K562 (cell line): ENCODE measurements around the gene MYO1H. TPM values are rescaled to one million over a fixed set of nuclear protein-coding genes. Genes with fewer than 3 reads are reported as not detected.

ENCODE experiments used
- ATAC-seq: fragments of 200-7000 bp; cut with Tn5 transposase; 3 replicates; pipeline ENCODE4 v1.9.1; 2020; ENCODE audit warnings: moderate library complexity
- BruUV-seq: library from RNA; stranded (reverse); fragments of 400-500 nt; replicated peaks from 2 replicates; lab custom pipeline; 2021; lab: Mats Ljungman, UMichigan
- CTCF ChIA-PET: fragments of 300-600 bp; formaldehyde crosslinking; extraction: SDS; loops from one replicate; lab custom pipeline; 2021; ENCODE audit warnings: low intra/inter-chr PET ratio; lab: Yijun Ruan, JAX
- POLR2A ChIA-PET: fragments of 300-600, 350-650 bp; sonication (Branson Sonifier 250); formaldehyde crosslinking; extraction: SDS; loops from one replicate; lab custom pipeline; 2021; ENCODE audit warnings: antibody characterized with exemption, inconsistent platforms; lab: Yijun Ruan, JAX
- DNase-seq, 4 experiments: peaks; one replicate each; pipeline versions ENCODE4 v3.0.0 to v3.0.0-alpha.2; 2011 to 2018; ENCODE audit warnings: low spot score in 3 of 4, mixed read lengths in 3 of 4; ENCODE audit errors: extremely low read depth in 1 of 4
- FAIRE-seq: peaks from 2 replicates; lab custom pipeline; 2011; peaks lifted over from hg19 to GRCh38; lab: Jason Lieb, UNC
- H2AFZ ChIP-seq: 2 replicates; pipeline ENCODE4 v1.6.0; 2011; ENCODE audit warnings: low read depth, low read length, control low read depth, inconsistent platforms
- H3K27ac ChIP-seq: fragments of 200-600 bp; 3 replicates; pipeline ENCODE4 v1.8.0; 2011; ENCODE audit warnings: low read depth, mild to moderate bottlenecking, control low read depth, inconsistent platforms, low read length, moderate library complexity, mixed read lengths; ENCODE audit errors: extremely low read depth
- H3K27me3 ChIP-seq, 2 experiments: fragments of 300-600 bp in 1 of 2; 2 replicates in 1 of 2; 3 replicates in 1 of 2; pipeline versions ENCODE4 v1.6.0 to v1.8.0; 2011; ENCODE audit warnings: inconsistent platforms in 2 of 2, low read length in 2 of 2, mild to moderate bottlenecking in 1 of 2, mixed read lengths in 1 of 2, moderate library complexity in 1 of 2; ENCODE audit not compliant: control insufficient read depth in 2 of 2, insufficient read depth in 2 of 2
- H3K36me3 ChIP-seq: fragments of 300-600 bp; 3 replicates; pipeline ENCODE4 v1.8.0; 2011; ENCODE audit warnings: mild to moderate bottlenecking, low read length, inconsistent platforms; ENCODE audit not compliant: control insufficient read depth, insufficient read depth
- H3K4me1 ChIP-seq, 2 experiments: fragments of 200-600 bp in 1 of 2; replicated peaks in 1 of 2; 2 replicates in 1 of 2; 3 replicates in 1 of 2; pipeline versions ENCODE4 v1.5.1 to v1.8.0; 2011; ENCODE audit warnings: inconsistent platforms in 2 of 2, low read length in 2 of 2, mild to moderate bottlenecking in 1 of 2, mixed read lengths in 1 of 2, moderate library complexity in 1 of 2; ENCODE audit not compliant: control insufficient read depth in 2 of 2, insufficient read depth in 2 of 2
- H3K4me2 ChIP-seq: 2 replicates; pipeline ENCODE4 v1.6.1; 2011; ENCODE audit warnings: low read length, control low read depth, inconsistent platforms, mixed read lengths; ENCODE audit not compliant: insufficient read depth
- H3K4me3 ChIP-seq: fragments of 200-600 bp; sonication (generic), shearing (Covaris generic); 2 replicates; pipeline ENCODE4 v1.5.1; 2016; ENCODE audit warnings: control low read depth, inconsistent platforms
- H3K79me2 ChIP-seq: fragments of 200-600 bp; 3 replicates; pipeline ENCODE4 v1.8.0; 2011; ENCODE audit warnings: low read length, inconsistent platforms; ENCODE audit not compliant: control insufficient read depth, insufficient read depth
- H3K9ac ChIP-seq, 2 experiments: 2 replicates each; pipeline versions ENCODE4 v1.6.0 to v1.6.1; 2011; ENCODE audit warnings: low read depth in 2 of 2, low read length in 2 of 2, control low read depth in 1 of 2, inconsistent platforms in 1 of 2, mild to moderate bottlenecking in 1 of 2, mixed read lengths in 1 of 2; ENCODE audit not compliant: insufficient read depth in 1 of 2
- H3K9me1 ChIP-seq: one replicate; pipeline ENCODE4 v1.6.0; 2011; ENCODE audit warnings: inconsistent platforms, mild to moderate bottlenecking, low read length, moderate library complexity; ENCODE audit not compliant: control insufficient read depth, insufficient read depth
- H3K9me3 ChIP-seq: replicated peaks from 2 replicates; pipeline ENCODE4 v1.5.1; 2011; ENCODE audit warnings: low read depth, low read length, inconsistent platforms; ENCODE audit not compliant: control insufficient read depth, insufficient read depth
- H4K20me1 ChIP-seq: replicated peaks from 2 replicates; pipeline ENCODE4 v1.6.1; 2011; ENCODE audit warnings: low read length, inconsistent platforms, mixed read lengths; ENCODE audit not compliant: control insufficient read depth, insufficient read depth
- ADNP ChIP-seq: fragments of 200-800 bp; sonication (Bioruptor generic); IDR thresholded peaks from 2 replicates; pipeline ENCODE4 v1.6.1; 2016; ENCODE audit warnings: missing genetic modification characterization, missing compliant biosample characterization
- ARNT ChIP-seq, 2 experiments: fragments of 450-650 bp; IDR thresholded peaks; 2 replicates each; pipeline ENCODE4 v1.6.1; 2016; ENCODE audit warnings: mild to moderate bottlenecking in 1 of 2
- BCOR ChIP-seq: fragments of 450-650 bp; IDR thresholded peaks from 2 replicates; pipeline ENCODE4 v1.6.1; 2016
- BHLHE40 ChIP-seq: IDR thresholded peaks from 2 replicates; pipeline ENCODE4 v1.6.1; 2011; ENCODE audit warnings: low read length, improper control_type of control experiment
- BRD9 ChIP-seq: fragments of 450-650 bp; IDR thresholded peaks from 2 replicates; pipeline ENCODE4 v1.6.1; 2018; ENCODE audit warnings: low read depth; ENCODE audit not compliant: partially characterized antibody
- ELF2 ChIP-seq: fragments of 250-450 bp; sonication (Bioruptor Pico); IDR thresholded peaks from 2 replicates; pipeline ENCODE4 v1.5.0; 2021; ENCODE audit warnings: mild to moderate bottlenecking
- ETV1 ChIP-seq: fragments of 450-650 bp; conservative IDR thresholded peaks from 2 replicates; pipeline ENCODE4 v1.6.1; 2016; ENCODE audit warnings: missing genetic modification characterization, control low read depth, low read depth, missing compliant biosample characterization
- HSF4 ChIP-seq: fragments of 250-450 bp; sonication (Bioruptor Pico); IDR thresholded peaks from 2 replicates; pipeline ENCODE4 v2.1.2; 2022; ENCODE audit warnings: mild to moderate bottlenecking, moderate library complexity, borderline replicate concordance
- RBM25 ChIP-seq: fragments of 200-400 bp; formaldehyde crosslinking; IDR thresholded peaks from 2 replicates; pipeline ENCODE4 v1.6.1; 2018; ENCODE audit warnings: low read length, low read depth, moderate library complexity; ENCODE audit not compliant: severe bottlenecking
- RFX5 ChIP-seq: IDR thresholded peaks from 2 replicates; pipeline ENCODE4 v1.6.1; 2011; ENCODE audit warnings: low read depth, mild to moderate bottlenecking, improper control_type of control experiment, low read length
- TEAD2 ChIP-seq: fragments of 450-650 bp; IDR thresholded peaks from 2 replicates; pipeline ENCODE4 v1.6.1; 2016; ENCODE audit warnings: missing genetic modification characterization, control low read depth, missing compliant biosample characterization
- TEAD4 ChIP-seq, 2 experiments: sonication (generic) in 1 of 2; formaldehyde crosslinking in 1 of 2; IDR thresholded peaks; 2 replicates each; pipeline versions ENCODE4 v1.6.1 to v1.8.0; 2012 to 2022; ENCODE audit warnings: borderline replicate concordance in 1 of 2, inconsistent platforms in 1 of 2, low read length in 1 of 2, mild to moderate bottlenecking in 1 of 2, missing genetic modification reagents in 1 of 2
- ZFP36 ChIP-seq: fragments of 150-350 bp; IDR thresholded peaks from 2 replicates; pipeline ENCODE4 v1.6.1; 2018; ENCODE audit warnings: low read length, low read depth; ENCODE audit not compliant: partially characterized antibody
- ZNF134 ChIP-seq: fragments of 250-450 bp; sonication (Bioruptor Pico); conservative IDR thresholded peaks from 2 replicates; pipeline ENCODE4 v1.4.0; 2020
- WGBS: fragments of 100-300 bp; shearing (Covaris generic); methylation state at CpG from one replicate; pipeline ENCODE4 v1.1.6; 2016; ENCODE audit warnings: low coverage, mixed read lengths; ENCODE audit not compliant: insufficient coverage; ENCODE audit errors: missing lambda C conversion rate; 5-methylcytosine and 5-hydroxymethylcytosine counted together
- in situ Hi-C: fragments of 300-500 bp; cut with MboI; formaldehyde crosslinking; loops from 4 replicates; pipeline ENCODE4 v1.15.0; 2018; ENCODE audit warnings: inconsistent platforms, mixed read lengths
- intact Hi-C: fragments of 100-400 bp; cut with micrococcal nuclease; formaldehyde crosslinking; loops from 2 replicates; pipeline ENCODE4 v1.14.2; 2022
- polyA plus RNA-seq, 8 experiments: library from polyadenylated mRNA; depleted of rRNA in 4 of 8; stranded (reverse) in 5 of 8; unstranded in 3 of 8; fragments of >200 nt; fragmentation: Nextera tagmentation in 2 of 8; fragmentation: Illumina TruSeq in 1 of 8; extraction: Ambion mirVana in 2 of 8; extraction: Trizol in 1 of 8; gene quantifications; 2 replicates each; pipeline versions ENCODE4 v1.2.1 to v1.2.3, GENCODE V29; 2011 to 2014; ENCODE audit warnings: inconsistent platforms in 1 of 8, missing spikeins in 1 of 8
- total RNA-seq, 7 experiments: library from RNA; depleted of rRNA in 6 of 7; stranded (reverse); fragments of >200 nt in 6 of 7; fragmentation: Illumina TruSeq in 2 of 7; extraction: Trizol in 2 of 7; gene quantifications; 2 replicates each; pipeline versions ENCODE4 v1.2.1 to v1.2.3, GENCODE V29; 2011 to 2021; ENCODE audit warnings: low replicate concordance in 1 of 7
- TF ChIP-seq, protein P1 (sequence below), 2 experiments: IDR thresholded peaks; 2 replicates each; pipeline ENCODE4 v1.6.1; 2011; ENCODE audit warnings: borderline replicate concordance in 1 of 2, control low read depth in 1 of 2, low read depth in 1 of 2, low read length in 1 of 2, mild to moderate bottlenecking in 1 of 2, mixed read lengths in 1 of 2, moderate library complexity in 1 of 2; ENCODE audit not compliant: insufficient read depth in 1 of 2, insufficient read length in 1 of 2, poor library complexity in 1 of 2, severe bottlenecking in 1 of 2; ENCODE audit errors: extremely low read depth in 1 of 2

Gene MYO1H
- total and polyA plus RNA-seq, 9 of the 15 experiments (the other 6 are each of a cell fraction or from before 2014, with no cell fraction given): not detected

DNA sequence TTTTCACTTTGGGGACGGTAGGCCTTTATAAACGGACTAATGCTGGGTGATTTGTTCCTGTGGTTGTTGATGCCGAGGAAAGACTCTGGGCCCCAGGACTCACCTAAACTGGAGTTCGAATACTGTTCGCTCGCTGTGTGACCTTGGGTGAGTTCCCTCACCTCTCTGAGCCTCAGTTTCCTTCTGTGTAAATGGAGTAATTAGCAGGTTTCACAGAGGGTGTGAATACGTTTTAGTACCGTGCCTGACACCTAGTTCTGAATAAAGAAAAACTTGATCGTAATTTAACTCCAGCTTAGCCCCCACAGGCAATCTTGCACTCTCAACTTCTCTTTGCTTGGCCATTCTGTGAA lies 130.2 kb downstream of the MYO1H start:
- 0% methylated on average over 9 of the region's 9 CpGs for WGBS
- in situ Hi-C loops: no loop called here
- intact Hi-C loops: loop anchor here (5.0 kb wide), 1 partner anchor 46 kb away; no protein-coding TSS in a partner anchor

DNA sequence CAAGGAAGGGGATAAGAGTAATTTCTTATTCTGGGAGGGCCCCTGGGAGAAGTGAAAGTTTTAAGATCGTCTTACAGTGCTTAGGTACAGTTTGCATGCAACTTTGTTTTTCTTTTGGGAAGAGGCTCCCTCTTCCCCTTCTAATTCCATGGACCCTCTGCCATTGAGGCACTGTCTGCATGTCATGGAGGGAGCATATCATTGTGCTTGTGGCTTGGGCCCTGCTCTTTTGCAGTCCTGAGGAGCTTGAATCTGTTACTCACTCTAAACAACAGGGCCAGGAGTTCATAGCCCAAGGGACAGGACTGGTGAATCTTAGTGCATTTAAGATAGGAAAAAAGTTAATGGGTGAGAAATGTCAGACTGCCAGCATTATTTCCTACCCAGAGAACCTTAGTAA lies 132.1 kb downstream of the MYO1H start:
- Histone ChIP-seq H3K36me3 (peaks cover 13% of the 10 kb centered on the region; the same call in 2 of the 3 replicates), H4K20me1 (0 out of 2 replicates have a peak, but pooled peaks cover 7% of the 10 kb centered on the region), H3K9ac (no peak overlapping the region), H2AFZ (no peak overlapping the region), H3K9me1 (no peaks in the 10 kb centered on the region), H3K27me3 (no peaks in the 10 kb centered on the region), H3K79me2 (peaks cover 42% of the 10 kb centered on the region), H3K27ac (no peak overlapping the region)
- FAIRE-seq: no peak
- CTCF ChIA-PET: no interaction called here
- no peak for DNase-seq
- in situ Hi-C loops (no loop called here), intact Hi-C loops (loop anchor here (5.0 kb wide), 1 partner anchor 47 kb away; no protein-coding TSS in a partner anchor)
- no peak for ATAC-seq
- TF ChIP-seq HSF4 (CRISPR knock-in tag) (no peak), ELF2 (CRISPR knock-in tag) (no peak), ZNF134 (CRISPR knock-in tag) (no peak), TEAD2 (tag) (no peak), ARNT (IDR thresholded peaks at IDR 0.05) (no peak), TEAD4 (IDR thresholded peaks at IDR 0.05; ENCODE audit: low read length) (no peak), TEAD4 (CRISPR knock-in tag; IDR thresholded peaks at IDR 0.05; ENCODE audit: borderline replicate concordance) (no peak)
- TF ChIP-seq, protein P1, sequence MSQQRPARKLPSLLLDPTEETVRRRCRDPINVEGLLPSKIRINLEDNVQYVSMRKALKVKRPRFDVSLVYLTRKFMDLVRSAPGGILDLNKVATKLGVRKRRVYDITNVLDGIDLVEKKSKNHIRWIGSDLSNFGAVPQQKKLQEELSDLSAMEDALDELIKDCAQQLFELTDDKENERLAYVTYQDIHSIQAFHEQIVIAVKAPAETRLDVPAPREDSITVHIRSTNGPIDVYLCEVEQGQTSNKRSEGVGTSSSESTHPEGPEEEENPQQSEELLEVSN (IDR thresholded peaks at IDR 0.05; ENCODE audit: borderline replicate concordance in 1 of 2, extremely low read depth in 1 of 2, insufficient read depth in 1 of 2, insufficient read length in 1 of 2, low read depth in 1 of 2, low read length in 1 of 2, poor library complexity in 1 of 2, severe bottlenecking in 1 of 2): no peak
- TF ChIP-seq, all 486 proteins: peak for 0
- H3K4me1 ChIP-seq: peaks cover 9 to 11% of the 10 kb centered on the region in 2 experiments; a peak in 4 of 5 replicates
- no peak overlapping the region for H3K4me2 ChIP-seq
- no peak overlapping the region for H3K4me3 ChIP-seq
- no peaks in the 10 kb centered on the region for H3K9me3 ChIP-seq
- 47% methylated on average over 1 of the region's 1 CpG for WGBS
- POLR2A ChIA-PET: no interaction called here
- no TSS peak for BruUV-seq

More for the DNA sequence above, 130.2 kb downstream of the MYO1H start:
- peak overlapping the region; percentile 88 for H3K4me2 ChIP-seq
- peak overlapping the region; percentile 76 for H3K4me3 ChIP-seq
- no peaks in the 10 kb centered on the region; the same call in 2 of the 3 replicates for H3K36me3 ChIP-seq
- peak overlapping the region; percentile 98 for H3K27ac ChIP-seq
- peak overlapping the region; percentile 95 for H2AFZ ChIP-seq
- no peak for FAIRE-seq
- peak; percentile 12; the same call in 2 of the 3 replicates for ATAC-seq
- H3K27me3 ChIP-seq: no peaks in the 10 kb centered on the region
- BruUV-seq: TSS peak; percentile 76
- TF ChIP-seq BRD9: peak; percentile 45
- no peak for TF ChIP-seq ADNP
- peak; percentile 80 for TF ChIP-seq RBM25
- 0 out of 2 replicates have a peak, but pooled peaks have one; percentile 1 for TF ChIP-seq BHLHE40
- no peak for TF ChIP-seq ETV1 (tag)
- TF ChIP-seq ZFP36: peak; percentile 85
- no peak for TF ChIP-seq RFX5
- TF ChIP-seq BCOR: peak; percentile 26; the same call in 1 of the 2 replicates
- ChIA-PET POLR2A (interaction anchor here (1.1 to 1.2 kb wide), 2 partner anchors 13 to 16 kb away, joined by 3 read pairs; no protein-coding TSS in a partner anchor), CTCF (no interaction called here)
- H3K9me3 ChIP-seq: no peaks in the 10 kb centered on the region
- peaks cover 60% of the 10 kb centered on the region for H3K79me2 ChIP-seq
- peak overlapping the region; percentile 96 to 100 for H3K9ac ChIP-seq
- H3K4me1 ChIP-seq: peaks cover 9 to 13% of the 10 kb centered on the region in 2 experiments; a peak in 4 of 5 replicates
- DNase-seq: peak in 1 of 4 experiments; percentile 17
- H4K20me1 ChIP-seq: 0 out of 2 replicates have a peak, but pooled peaks cover 7% of the 10 kb centered on the region
- H3K9me1 ChIP-seq: peaks cover 4% of the 10 kb centered on the region
